Testis (tissue), 3 donors: Measurements from ENCODE around the gene ARHGEF9. TPM values are rescaled to one million over a fixed set of nuclear protein-coding genes. Genes with fewer than 3 reads are reported as not detected.

Experiments
- DNase-seq: peaks from one replicate; pipeline ENCODE4 v3.0.0-alpha.2; 2019
- H3K27ac ChIP-seq, 2 donors: fragments of 200-600 bp; sonication (generic); one replicate each; pipeline ENCODE4 v1.5.1; 2019
- H3K27me3 ChIP-seq: fragments of 200-600 bp; sonication (generic); one replicate; pipeline ENCODE4 v1.5.1; 2019
- H3K36me3 ChIP-seq: fragments of 200-600 bp; sonication (generic); one replicate; pipeline ENCODE4 v1.5.1; 2017; ENCODE audit warnings: low read depth; ENCODE audit errors: missing control alignments
- H3K4me1 ChIP-seq: fragments of 200-600 bp; sonication (generic); one replicate; pipeline ENCODE4 v1.5.1; 2019
- H3K4me3 ChIP-seq, 2 donors: fragments of 200-600 bp; sonication (generic); one replicate each; pipeline ENCODE4 v1.5.1; 2017 to 2019
- H3K9me3 ChIP-seq: fragments of 200-600 bp; sonication (generic); one replicate; pipeline ENCODE4 v1.5.1; 2017
- POLR2A ChIP-seq: fragments of 450-650 bp; IDR thresholded peaks from one replicate; pipeline ENCODE4 v1.6.1; 2017; ENCODE audit warnings: antibody characterized with exemption, mild to moderate bottlenecking, moderate library complexity
- WGBS, 2 donors: methylation state at CpG; one replicate each; pipeline ENCODE4 v1.1.5; 2018; 5-methylcytosine and 5-hydroxymethylcytosine counted together
- intact Hi-C: fragments of 100-400 bp; cut with DNase I; formaldehyde crosslinking; loops from one replicate; pipeline ENCODE4 v1.15.1; 2023; ENCODE audit warnings: low total_unique reads
- polyA plus RNA-seq: library from polyadenylated mRNA; stranded (reverse); fragments of 350-450 nt; fragmentation: Illumina TruSeq; extraction: RNeasy Lipid Tissue Mini Kit (QIAGEN cat#74804); gene quantifications from one replicate; pipeline ENCODE4 v1.2.3, GENCODE V29; 2014; ENCODE audit warnings: low read depth, low replicate concordance; ENCODE audit not compliant: insufficient read depth
- total RNA-seq, 2 donors: library from RNA; depleted of rRNA; stranded (reverse); fragments of >200 nt; gene quantifications; one replicate each; pipeline ENCODE4 v1.2.3, GENCODE V29; 2016
- TF ChIP-seq, protein P1 (sequence below), 3 experiments: fragments of 450-650 bp in 2 of 3; fragments of 200-600 bp in 1 of 3; sonication (generic) in 1 of 3; IDR thresholded peaks; one replicate each; pipeline ENCODE4 v1.5.1; 2016 to 2019; ENCODE audit warnings: antibody characterized with exemption in 3 of 3, mild to moderate bottlenecking in 2 of 3, moderate library complexity in 1 of 3

The ARHGEF9 gene
- total and polyA plus RNA-seq, 3 donors from 2014 or later, result 9.6 to 18.1 (median 13.1) TPM

DNA sequence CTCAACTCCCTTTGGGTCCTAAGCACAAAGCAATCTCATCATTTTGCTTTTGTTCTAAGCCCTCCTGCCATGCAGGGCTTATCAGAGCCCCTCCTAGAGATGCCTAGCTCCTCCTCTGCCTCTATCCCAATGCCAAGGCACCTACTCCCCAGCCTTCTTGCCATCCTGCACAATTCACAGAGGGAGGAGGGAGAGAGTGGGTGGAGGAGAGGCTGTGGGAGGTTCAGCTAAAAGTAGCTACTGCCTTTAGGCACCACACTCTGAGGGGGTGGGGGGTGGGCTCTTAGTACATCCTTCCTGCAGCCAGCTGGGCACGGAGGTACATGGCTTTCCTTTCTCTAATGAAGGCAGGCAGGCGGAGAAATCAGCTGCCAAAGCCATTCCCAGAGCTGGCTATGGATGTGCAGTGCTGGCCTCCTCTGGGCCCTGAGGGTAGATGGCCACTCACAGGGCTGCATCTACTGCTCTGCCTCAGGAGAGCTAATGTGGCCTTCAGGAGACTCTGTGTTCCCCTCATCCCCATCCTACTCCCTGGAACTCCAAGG is 40.1 kb downstream of the ARHGEF9 start:
- no peak overlapping the region for H3K27ac ChIP-seq
- no peaks in the 10 kb centered on the region for H3K27me3 ChIP-seq
- H3K4me1 ChIP-seq, result no peaks in the 10 kb centered on the region
- WGBS, 2 donors, result 31 to 43% methylated on average over 2 of the region's 2 CpGs
- intact Hi-C loops, result no loop called here
- DNase-seq, result no peak
- TF ChIP-seq POLR2A, result no peak
- TF ChIP-seq, protein P1, sequence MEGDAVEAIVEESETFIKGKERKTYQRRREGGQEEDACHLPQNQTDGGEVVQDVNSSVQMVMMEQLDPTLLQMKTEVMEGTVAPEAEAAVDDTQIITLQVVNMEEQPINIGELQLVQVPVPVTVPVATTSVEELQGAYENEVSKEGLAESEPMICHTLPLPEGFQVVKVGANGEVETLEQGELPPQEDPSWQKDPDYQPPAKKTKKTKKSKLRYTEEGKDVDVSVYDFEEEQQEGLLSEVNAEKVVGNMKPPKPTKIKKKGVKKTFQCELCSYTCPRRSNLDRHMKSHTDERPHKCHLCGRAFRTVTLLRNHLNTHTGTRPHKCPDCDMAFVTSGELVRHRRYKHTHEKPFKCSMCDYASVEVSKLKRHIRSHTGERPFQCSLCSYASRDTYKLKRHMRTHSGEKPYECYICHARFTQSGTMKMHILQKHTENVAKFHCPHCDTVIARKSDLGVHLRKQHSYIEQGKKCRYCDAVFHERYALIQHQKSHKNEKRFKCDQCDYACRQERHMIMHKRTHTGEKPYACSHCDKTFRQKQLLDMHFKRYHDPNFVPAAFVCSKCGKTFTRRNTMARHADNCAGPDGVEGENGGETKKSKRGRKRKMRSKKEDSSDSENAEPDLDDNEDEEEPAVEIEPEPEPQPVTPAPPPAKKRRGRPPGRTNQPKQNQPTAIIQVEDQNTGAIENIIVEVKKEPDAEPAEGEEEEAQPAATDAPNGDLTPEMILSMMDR (IDR thresholded peaks at IDR 0.05), result no peak
- H3K9me3 ChIP-seq, result no peaks in the 10 kb centered on the region
- H3K36me3 ChIP-seq, result no peaks in the 10 kb centered on the region
- H3K4me3 ChIP-seq, result no peak overlapping the region

DNA sequence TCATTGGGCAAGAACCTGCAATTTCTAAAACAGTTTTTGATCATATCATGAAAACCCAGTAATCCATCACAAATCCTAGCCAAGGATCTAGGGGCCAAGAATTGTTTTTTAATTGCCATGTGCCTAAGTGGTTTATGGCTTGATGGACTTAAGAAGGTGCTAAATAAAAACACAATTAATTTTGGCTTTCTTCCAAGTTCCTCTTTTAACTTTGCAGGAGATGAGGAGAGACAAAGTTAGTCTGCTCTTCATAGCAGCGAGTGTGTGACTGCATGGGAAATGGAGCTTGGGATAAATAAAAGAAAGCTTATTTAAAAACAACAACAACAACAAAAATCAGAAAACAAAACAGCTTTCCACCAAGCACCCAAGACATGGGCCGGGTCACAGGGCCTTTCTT is 41.4 kb downstream of the ARHGEF9 start:
- no peak for DNase-seq
- Histone ChIP-seq H3K4me3 (no peak overlapping the region), H3K36me3 (no peaks in the 10 kb centered on the region), H3K4me1 (no peaks in the 10 kb centered on the region), H3K9me3 (no peaks in the 10 kb centered on the region), H3K27me3 (no peaks in the 10 kb centered on the region), H3K27ac (no peak overlapping the region)
- intact Hi-C loops, result no loop called here
- TF ChIP-seq POLR2A, result no peak
- TF ChIP-seq, protein P1 (IDR thresholded peaks at IDR 0.05), result no peak
- WGBS, 2 donors, result 75 to 84% methylated on average over 2 of the region's 2 CpGs

DNA sequence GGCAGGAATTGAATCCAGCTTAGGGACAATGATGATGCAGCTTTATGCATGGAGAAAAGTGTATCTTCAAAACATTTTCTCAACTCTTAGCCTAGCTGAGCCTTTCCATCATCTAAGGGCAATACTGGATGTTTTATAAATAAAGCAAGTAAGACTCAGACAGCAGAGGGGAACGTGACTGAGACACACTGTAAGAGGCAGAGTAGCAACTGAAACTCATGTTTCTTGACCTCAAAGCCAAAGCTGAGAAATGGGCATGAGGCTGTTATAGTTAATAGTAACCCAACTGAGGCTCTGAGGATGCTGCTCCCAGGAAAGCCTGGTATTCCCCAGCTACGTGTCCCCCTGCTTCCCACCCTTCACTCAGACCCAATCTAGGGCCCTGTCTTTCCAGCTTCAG is 44.6 kb downstream of the ARHGEF9 start:
- DNase-seq, result no peak
- no peak overlapping the region for H3K27ac ChIP-seq
- H3K9me3 ChIP-seq, result no peaks in the 10 kb centered on the region
- no peaks in the 10 kb centered on the region for H3K27me3 ChIP-seq
- H3K4me1 ChIP-seq, result no peaks in the 10 kb centered on the region
- no peaks in the 10 kb centered on the region for H3K36me3 ChIP-seq
- no peak overlapping the region for H3K4me3 ChIP-seq
- intact Hi-C loops, result no loop called here
- WGBS, 2 donors, result 75 to 89% methylated on average over 1 to 2 of the region's 2 CpGs
- TF ChIP-seq POLR2A, result no peak
- TF ChIP-seq, protein P1 (IDR thresholded peaks at IDR 0.05), result no peak

DNA sequence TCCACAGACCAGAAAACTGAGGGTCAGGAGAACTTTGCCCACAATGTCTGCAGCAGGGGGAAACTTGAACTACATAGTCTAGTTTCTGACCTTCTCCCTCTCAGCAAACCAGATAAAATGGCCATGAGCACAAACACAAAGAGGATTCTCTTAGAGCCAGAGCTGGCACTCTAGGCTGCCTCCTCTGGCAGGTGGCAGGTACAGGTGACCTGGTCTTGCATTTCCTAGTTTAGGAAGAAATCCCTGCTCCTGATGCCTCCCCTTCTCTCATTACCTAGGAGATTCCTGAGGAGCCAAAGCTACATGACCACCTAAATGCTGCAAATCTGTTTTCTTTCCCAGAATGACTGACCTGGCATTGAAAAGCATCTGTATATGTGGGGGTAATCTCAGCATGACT is 45.1 kb downstream of the ARHGEF9 start:
- Histone ChIP-seq H3K36me3 (no peaks in the 10 kb centered on the region), H3K4me1 (no peaks in the 10 kb centered on the region), H3K9me3 (no peaks in the 10 kb centered on the region), H3K27ac (no peak overlapping the region), H3K27me3 (no peaks in the 10 kb centered on the region), H3K4me3 (no peak overlapping the region)
- TF ChIP-seq, protein P1 (IDR thresholded peaks at IDR 0.05), result no peak
- TF ChIP-seq POLR2A, result no peak
- no peak for DNase-seq
- intact Hi-C loops, result no loop called here

DNA sequence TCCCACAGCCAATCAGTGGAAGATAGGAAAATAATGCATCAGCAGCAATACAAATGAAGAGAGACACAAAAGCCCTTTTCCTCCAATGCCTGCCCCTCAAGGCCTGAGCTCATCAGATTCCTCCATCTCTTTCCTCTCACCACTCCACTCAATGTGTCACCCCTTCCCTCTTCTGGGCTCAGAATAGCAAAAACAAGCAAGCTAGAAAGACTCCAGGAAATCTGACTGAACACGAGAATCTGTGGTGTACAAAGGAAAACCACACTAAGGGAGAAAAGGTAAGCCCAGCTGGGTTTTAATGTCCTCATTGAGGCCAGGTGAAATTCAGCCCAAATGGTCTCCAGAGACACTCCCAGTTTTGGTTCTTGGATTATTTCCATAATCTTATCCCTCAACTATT is 46.3 kb downstream of the ARHGEF9 start:
- DNase-seq, result no peak
- Histone ChIP-seq H3K27ac (no peak overlapping the region), H3K9me3 (no peaks in the 10 kb centered on the region), H3K4me3 (no peak overlapping the region), H3K27me3 (no peaks in the 10 kb centered on the region), H3K4me1 (no peaks in the 10 kb centered on the region), H3K36me3 (no peaks in the 10 kb centered on the region)
- TF ChIP-seq, protein P1 (IDR thresholded peaks at IDR 0.05), result no peak
- no peak for TF ChIP-seq POLR2A
- intact Hi-C loops, result no loop called here
- WGBS, 2 donors, result 71 to 90% methylated on average over 1 of the region's 1 CpG
